Testis (tissue), 3 donors: ENCODE results near the gene CDPF1. TPM values are rescaled to one million over a fixed set of nuclear protein-coding genes. Genes with fewer than 3 reads are reported as not detected.

ENCODE experiments used
- DNase-seq: peaks from one replicate; pipeline ENCODE4 v3.0.0-alpha.2; 2019
- H3K27ac ChIP-seq, 2 donors: fragments of 200-600 bp; sonication (generic); one replicate each; pipeline ENCODE4 v1.5.1; 2019
- H3K27me3 ChIP-seq: fragments of 200-600 bp; sonication (generic); one replicate; pipeline ENCODE4 v1.5.1; 2019
- H3K36me3 ChIP-seq: fragments of 200-600 bp; sonication (generic); one replicate; pipeline ENCODE4 v1.5.1; 2017; ENCODE audit warnings: low read depth; ENCODE audit errors: missing control alignments
- H3K4me1 ChIP-seq: fragments of 200-600 bp; sonication (generic); one replicate; pipeline ENCODE4 v1.5.1; 2019
- H3K4me3 ChIP-seq, 2 donors: fragments of 200-600 bp; sonication (generic); one replicate each; pipeline ENCODE4 v1.5.1; 2017 to 2019
- H3K9me3 ChIP-seq: fragments of 200-600 bp; sonication (generic); one replicate; pipeline ENCODE4 v1.5.1; 2017
- POLR2A ChIP-seq: fragments of 450-650 bp; IDR thresholded peaks from one replicate; pipeline ENCODE4 v1.6.1; 2017; ENCODE audit warnings: antibody characterized with exemption, mild to moderate bottlenecking, moderate library complexity
- WGBS, 2 donors: methylation state at CpG; one replicate each; pipeline ENCODE4 v1.1.5; 2018; 5-methylcytosine and 5-hydroxymethylcytosine counted together
- intact Hi-C: fragments of 100-400 bp; cut with DNase I; formaldehyde crosslinking; loops from one replicate; pipeline ENCODE4 v1.15.1; 2023; ENCODE audit warnings: low total_unique reads
- polyA plus RNA-seq: library from polyadenylated mRNA; stranded (reverse); fragments of 350-450 nt; fragmentation: Illumina TruSeq; extraction: RNeasy Lipid Tissue Mini Kit (QIAGEN cat#74804); gene quantifications from one replicate; pipeline ENCODE4 v1.2.3, GENCODE V29; 2014; ENCODE audit warnings: low read depth, low replicate concordance; ENCODE audit not compliant: insufficient read depth
- total RNA-seq, 2 donors: library from RNA; depleted of rRNA; stranded (reverse); fragments of >200 nt; gene quantifications; one replicate each; pipeline ENCODE4 v1.2.3, GENCODE V29; 2016
- TF ChIP-seq, protein P1 (sequence below), 3 experiments: fragments of 450-650 bp in 2 of 3; fragments of 200-600 bp in 1 of 3; sonication (generic) in 1 of 3; IDR thresholded peaks; one replicate each; pipeline ENCODE4 v1.5.1; 2016 to 2019; ENCODE audit warnings: antibody characterized with exemption in 3 of 3, mild to moderate bottlenecking in 2 of 3, moderate library complexity in 1 of 3

The CDPF1 gene
- total and polyA plus RNA-seq, 3 donors from 2014 or later = 6.0 to 12.2 (median 11.0) TPM

DNA sequence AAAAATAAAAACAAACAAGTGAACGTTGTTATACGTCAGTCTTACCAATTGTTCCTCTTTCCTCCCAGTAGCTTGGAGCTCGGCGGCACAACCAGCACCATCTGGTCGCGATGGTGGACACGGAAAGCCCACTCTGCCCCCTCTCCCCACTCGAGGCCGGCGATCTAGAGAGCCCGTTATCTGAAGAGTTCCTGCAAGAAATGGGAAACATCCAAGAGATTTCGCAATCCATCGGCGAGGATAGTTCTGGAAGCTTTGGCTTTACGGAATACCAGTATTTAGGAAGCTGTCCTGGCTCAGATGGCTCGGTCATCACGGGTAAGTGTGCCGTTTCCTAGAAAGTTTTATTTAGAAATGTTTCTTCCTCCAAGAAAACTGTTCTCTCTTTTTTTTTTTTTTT lies 51.8 kb downstream of the CDPF1 start:
- no peak for DNase-seq
- 75 to 79% methylated on average over 18 of the region's 18 CpGs for WGBS, 2 donors
- Histone ChIP-seq H3K9me3 (no peaks in the 10 kb centered on the region), H3K4me1 (peaks cover 7% of the 10 kb centered on the region), H3K27me3 (no peaks in the 10 kb centered on the region), H3K4me3 (no peak overlapping the region), H3K27ac (no peak overlapping the region), H3K36me3 (no peaks in the 10 kb centered on the region)
- intact Hi-C loops = no loop called here
- TF ChIP-seq, protein P1, sequence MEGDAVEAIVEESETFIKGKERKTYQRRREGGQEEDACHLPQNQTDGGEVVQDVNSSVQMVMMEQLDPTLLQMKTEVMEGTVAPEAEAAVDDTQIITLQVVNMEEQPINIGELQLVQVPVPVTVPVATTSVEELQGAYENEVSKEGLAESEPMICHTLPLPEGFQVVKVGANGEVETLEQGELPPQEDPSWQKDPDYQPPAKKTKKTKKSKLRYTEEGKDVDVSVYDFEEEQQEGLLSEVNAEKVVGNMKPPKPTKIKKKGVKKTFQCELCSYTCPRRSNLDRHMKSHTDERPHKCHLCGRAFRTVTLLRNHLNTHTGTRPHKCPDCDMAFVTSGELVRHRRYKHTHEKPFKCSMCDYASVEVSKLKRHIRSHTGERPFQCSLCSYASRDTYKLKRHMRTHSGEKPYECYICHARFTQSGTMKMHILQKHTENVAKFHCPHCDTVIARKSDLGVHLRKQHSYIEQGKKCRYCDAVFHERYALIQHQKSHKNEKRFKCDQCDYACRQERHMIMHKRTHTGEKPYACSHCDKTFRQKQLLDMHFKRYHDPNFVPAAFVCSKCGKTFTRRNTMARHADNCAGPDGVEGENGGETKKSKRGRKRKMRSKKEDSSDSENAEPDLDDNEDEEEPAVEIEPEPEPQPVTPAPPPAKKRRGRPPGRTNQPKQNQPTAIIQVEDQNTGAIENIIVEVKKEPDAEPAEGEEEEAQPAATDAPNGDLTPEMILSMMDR (IDR thresholded peaks at IDR 0.05) = no peak
- no peak for TF ChIP-seq POLR2A

DNA sequence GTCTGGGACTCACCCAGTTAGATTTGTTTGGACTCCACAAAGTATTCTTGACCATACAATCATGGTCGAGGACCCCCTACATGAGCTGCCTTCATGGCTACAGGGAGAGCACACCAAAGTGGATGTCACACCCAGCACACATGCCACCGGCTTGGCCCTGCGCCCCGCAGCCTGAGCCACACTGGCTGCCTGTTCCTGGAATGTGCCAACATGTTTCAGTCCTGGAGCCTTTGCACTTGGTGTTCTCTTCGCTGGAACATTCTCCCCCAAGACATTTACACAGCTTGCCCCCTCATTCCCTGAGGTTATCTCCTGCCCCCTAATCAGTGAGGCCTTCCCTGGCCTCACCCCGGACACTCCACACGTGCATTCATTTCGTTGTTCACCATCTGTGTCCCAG lies 53.8 kb downstream of the CDPF1 start:
- no peak for TF ChIP-seq POLR2A
- TF ChIP-seq, protein P1 (IDR thresholded peaks at IDR 0.05) = no peak
- Histone ChIP-seq H3K36me3 (no peaks in the 10 kb centered on the region), H3K4me1 (peaks cover 7% of the 10 kb centered on the region), H3K27me3 (no peaks in the 10 kb centered on the region), H3K9me3 (no peaks in the 10 kb centered on the region), H3K27ac (no peak overlapping the region), H3K4me3 (no peak overlapping the region)
- intact Hi-C loops = no loop called here
- DNase-seq = no peak
- 66 to 72% methylated on average over 8 of the region's 8 CpGs for WGBS, 2 donors

DNA sequence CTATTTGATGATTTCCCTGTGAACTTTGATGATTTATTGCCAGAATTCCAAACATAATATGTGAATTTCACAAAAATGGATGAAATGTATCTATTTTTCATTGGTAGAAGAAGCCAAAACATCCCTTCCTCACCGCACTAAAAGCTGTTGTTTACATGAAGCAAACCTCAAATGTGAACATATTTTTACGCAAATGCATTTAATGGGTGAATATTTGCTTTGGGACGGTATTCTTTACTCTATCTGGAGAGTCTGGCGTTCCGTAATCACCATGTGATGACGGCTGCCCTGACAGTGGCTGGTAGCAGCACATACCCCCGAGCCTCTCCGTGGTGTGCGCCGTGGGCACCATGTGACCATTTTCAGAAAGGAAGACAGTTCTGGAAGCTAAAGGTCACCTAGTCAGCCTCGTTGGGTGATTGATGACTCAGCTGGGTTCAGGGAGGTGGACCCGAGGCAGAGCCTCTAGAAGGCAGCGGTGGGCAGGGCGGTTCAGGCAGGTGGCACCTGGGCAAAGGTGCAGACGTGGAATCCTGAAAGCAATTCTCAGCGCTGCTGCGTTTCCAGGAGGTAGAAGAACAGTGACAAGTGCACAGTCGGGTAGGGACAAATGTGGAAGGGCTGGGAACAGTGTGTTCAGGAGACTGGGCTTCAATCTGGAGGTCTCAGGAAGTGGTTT lies 54.5 kb downstream of the CDPF1 start:
- Histone ChIP-seq H3K36me3 (no peaks in the 10 kb centered on the region), H3K4me1 (peaks cover 12% of the 10 kb centered on the region), H3K9me3 (no peaks in the 10 kb centered on the region), H3K27ac (no peak overlapping the region), H3K4me3 (no peak overlapping the region), H3K27me3 (no peaks in the 10 kb centered on the region)
- TF ChIP-seq, protein P1 (IDR thresholded peaks at IDR 0.05) = no peak
- no peak for TF ChIP-seq POLR2A
- no peak for DNase-seq
- intact Hi-C loops = no loop called here
- 90 to 91% methylated on average over 18 of the region's 18 CpGs for WGBS, 2 donors

Other genes with a start within 250 kb of the CDPF1 start
- 10 to 100 TPM; 18.1 to 19.9 TPM for gene PPARA, start 99.8 kb downstream of the CDPF1 start, total RNA-seq
- 4.8 TPM for gene PPARA, start 99.8 kb downstream of the CDPF1 start, polyA plus RNA-seq
- 1 to 10 TPM; 3.4 to 5.0 TPM for gene PKDREJ, start 13.1 kb upstream of the CDPF1 start, total RNA-seq
- 10.4 TPM for gene PKDREJ, start 13.1 kb upstream of the CDPF1 start, polyA plus RNA-seq
- 10 to 100 TPM; 36.4 to 44.2 TPM for gene TTC38, start 17.7 kb upstream of the CDPF1 start, total RNA-seq
- 15.7 TPM for gene TTC38, start 17.7 kb upstream of the CDPF1 start, polyA plus RNA-seq
- 1 to 10 TPM; 9.0 to 10.0 TPM for gene GTSE1, start 46.6 kb upstream of the CDPF1 start, total RNA-seq
- 22.9 TPM for gene GTSE1, start 46.6 kb upstream of the CDPF1 start, polyA plus RNA-seq
- 10 to 100 TPM; 57.3 to 63.5 TPM for gene TRMU, start 85.4 kb upstream of the CDPF1 start, total RNA-seq
- 24.8 TPM for gene TRMU, start 85.4 kb upstream of the CDPF1 start, polyA plus RNA-seq